Loucy (cell line): ENCODE data around the gene SDCBP2.

Experiments used
- CTCF ChIP-seq: fragments of 200-600 bp; sonication (generic); conservative IDR thresholded peaks from 2 replicates; pipeline ENCODE4 v1.5.1; 2014; ENCODE audit warnings: mild to moderate bottlenecking, antibody characterized with exemption, low read length
- EZH2phosphoT487 ChIP-seq: fragments of 200-600 bp; IDR thresholded peaks from 2 replicates; pipeline ENCODE4 v1.6.1; 2018; ENCODE audit warnings: antibody characterized with exemption, mild to moderate bottlenecking, moderate library complexity, borderline replicate concordance

- TF ChIP-seq CTCF (no peak), EZH2phosphoT487 (no peak)
These were observed 33.5 kb upstream of the SDCBP2 start for GRCh38 chr20:1362484-1362883.
